ENCODE results near the gene C9orf72. TPM values are rescaled to one million over a fixed set of nuclear protein-coding genes. Genes with fewer than 3 reads are reported as not detected.

The C9orf72 gene
- polyA plus RNA-seq, 1 donor (not counting 4 experiments of a cell fraction or from before 2014, with no cell fraction given) = 7.7 TPM

- Histone ChIP-seq H3K9me1 (ENCODE audit: control insufficient read depth, extremely low read depth, insufficient read depth, low read length) (no peaks in the 10 kb centered on the region), H3K9me3 (ENCODE audit: control insufficient read depth, low read depth, low read length) (no peaks in the 10 kb centered on the region), H2AFZ (ENCODE audit: control insufficient read depth, low read length) (no peak overlapping the region), H3K79me2 (ENCODE audit: control insufficient read depth, insufficient read depth, low read length) (no peaks in the 10 kb centered on the region), H4K20me1 (ENCODE audit: control insufficient read depth, extremely low read depth, insufficient read depth, low read length) (no peaks in the 10 kb centered on the region), H3K4me3 (ENCODE audit: control insufficient read depth in 2 of 3, extremely low read depth in 1 of 3, insufficient read depth in 2 of 3, low read depth in 1 of 3, low read length in 3 of 3) (no peak overlapping the region), H3K9ac (ENCODE audit: control insufficient read depth, extremely low read depth, insufficient read depth, low read length) (no peak overlapping the region), H3K27ac (ENCODE audit: control insufficient read depth, insufficient read depth, low read length) (no peak overlapping the region), H3K4me2 (ENCODE audit: control insufficient read depth, extremely low read depth, insufficient read depth, low read depth, low read length) (no peak overlapping the region), H3K36me3 (ENCODE audit: control insufficient read depth in 2 of 2, extremely low read depth in 1 of 2, insufficient read depth in 2 of 2, low read length in 2 of 2) (no peaks in the 10 kb centered on the region), H3K4me1 (ENCODE audit: control insufficient read depth, extremely low read depth, insufficient read depth, low read length) (no peaks in the 10 kb centered on the region), H3K27me3 (ENCODE audit: control insufficient read depth, extremely low read depth, insufficient read depth, low read length) (no peaks in the 10 kb centered on the region)
- no peak for DNase-seq (ENCODE audit: low read depth, low spot score)
- dilution Hi-C loops (cut with MboI; ENCODE audit: extremely low pct_ligation_motif_present, low sequenced_read_pairs) = no loop called here
- no peak for TF ChIP-seq EZH2 (IDR thresholded peaks at IDR 0.05; ENCODE audit: low read length)
- TF ChIP-seq CTCF (optimal IDR thresholded peaks at IDR 0.05 in 1 of 3, IDR thresholded peaks at IDR 0.05 in 1 of 3, conservative IDR thresholded peaks at IDR 0.05 in 1 of 3; ENCODE audit: extremely low read depth in 1 of 3, insufficient read depth in 2 of 3, low read length in 3 of 3) = no peak
- FAIRE-seq = no peak
Observed at GRCh38 chr9:27561685-27562084, 11.6 kb downstream of the C9orf72 start.

GRCh38 chr9:27560457-27560856, 12.8 kb downstream of the C9orf72 start:
- dilution Hi-C loops (cut with MboI; ENCODE audit: extremely low pct_ligation_motif_present, low sequenced_read_pairs) = no loop called here
- DNase-seq (ENCODE audit: low read depth, low spot score) (no peak), FAIRE-seq (no peak)
- Histone ChIP-seq H3K4me3 (ENCODE audit: control insufficient read depth in 2 of 3, extremely low read depth in 1 of 3, insufficient read depth in 2 of 3, low read depth in 1 of 3, low read length in 3 of 3) (no peak overlapping the region), H3K79me2 (ENCODE audit: control insufficient read depth, insufficient read depth, low read length) (no peaks in the 10 kb centered on the region), H3K9me1 (ENCODE audit: control insufficient read depth, extremely low read depth, insufficient read depth, low read length) (no peaks in the 10 kb centered on the region), H3K4me1 (ENCODE audit: control insufficient read depth, extremely low read depth, insufficient read depth, low read length) (no peaks in the 10 kb centered on the region), H3K9me3 (ENCODE audit: control insufficient read depth, low read depth, low read length) (no peaks in the 10 kb centered on the region), H3K36me3 (ENCODE audit: control insufficient read depth in 2 of 2, extremely low read depth in 1 of 2, insufficient read depth in 2 of 2, low read length in 2 of 2) (no peaks in the 10 kb centered on the region), H3K27me3 (ENCODE audit: control insufficient read depth, extremely low read depth, insufficient read depth, low read length) (no peaks in the 10 kb centered on the region), H2AFZ (ENCODE audit: control insufficient read depth, low read length) (no peak overlapping the region), H3K4me2 (ENCODE audit: control insufficient read depth, extremely low read depth, insufficient read depth, low read depth, low read length) (no peak overlapping the region), H3K9ac (ENCODE audit: control insufficient read depth, extremely low read depth, insufficient read depth, low read length) (no peak overlapping the region), H4K20me1 (ENCODE audit: control insufficient read depth, extremely low read depth, insufficient read depth, low read length) (no peaks in the 10 kb centered on the region), H3K27ac (ENCODE audit: control insufficient read depth, insufficient read depth, low read length) (no peak overlapping the region)
- no peak for TF ChIP-seq CTCF (optimal IDR thresholded peaks at IDR 0.05 in 1 of 3, IDR thresholded peaks at IDR 0.05 in 1 of 3, conservative IDR thresholded peaks at IDR 0.05 in 1 of 3; ENCODE audit: extremely low read depth in 1 of 3, insufficient read depth in 2 of 3, low read length in 3 of 3)
- no peak for TF ChIP-seq EZH2 (IDR thresholded peaks at IDR 0.05; ENCODE audit: low read length)
